ENCODE results near the gene NUSAP1. TPM values are rescaled to one million over a fixed set of nuclear protein-coding genes. Genes with fewer than 3 reads are reported as not detected.

NUSAP1 gene, protein sequence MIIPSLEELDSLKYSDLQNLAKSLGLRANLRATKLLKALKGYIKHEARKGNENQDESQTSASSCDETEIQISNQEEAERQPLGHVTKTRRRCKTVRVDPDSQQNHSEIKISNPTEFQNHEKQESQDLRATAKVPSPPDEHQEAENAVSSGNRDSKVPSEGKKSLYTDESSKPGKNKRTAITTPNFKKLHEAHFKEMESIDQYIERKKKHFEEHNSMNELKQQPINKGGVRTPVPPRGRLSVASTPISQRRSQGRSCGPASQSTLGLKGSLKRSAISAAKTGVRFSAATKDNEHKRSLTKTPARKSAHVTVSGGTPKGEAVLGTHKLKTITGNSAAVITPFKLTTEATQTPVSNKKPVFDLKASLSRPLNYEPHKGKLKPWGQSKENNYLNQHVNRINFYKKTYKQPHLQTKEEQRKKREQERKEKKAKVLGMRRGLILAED
- total RNA-seq (2022; extraction: Qiagen RNA extraction; ENCODE audit: low read depth), result 60.4 to 83.0 TPM (median 69.7 TPM) in 5 replicates

DNA sequence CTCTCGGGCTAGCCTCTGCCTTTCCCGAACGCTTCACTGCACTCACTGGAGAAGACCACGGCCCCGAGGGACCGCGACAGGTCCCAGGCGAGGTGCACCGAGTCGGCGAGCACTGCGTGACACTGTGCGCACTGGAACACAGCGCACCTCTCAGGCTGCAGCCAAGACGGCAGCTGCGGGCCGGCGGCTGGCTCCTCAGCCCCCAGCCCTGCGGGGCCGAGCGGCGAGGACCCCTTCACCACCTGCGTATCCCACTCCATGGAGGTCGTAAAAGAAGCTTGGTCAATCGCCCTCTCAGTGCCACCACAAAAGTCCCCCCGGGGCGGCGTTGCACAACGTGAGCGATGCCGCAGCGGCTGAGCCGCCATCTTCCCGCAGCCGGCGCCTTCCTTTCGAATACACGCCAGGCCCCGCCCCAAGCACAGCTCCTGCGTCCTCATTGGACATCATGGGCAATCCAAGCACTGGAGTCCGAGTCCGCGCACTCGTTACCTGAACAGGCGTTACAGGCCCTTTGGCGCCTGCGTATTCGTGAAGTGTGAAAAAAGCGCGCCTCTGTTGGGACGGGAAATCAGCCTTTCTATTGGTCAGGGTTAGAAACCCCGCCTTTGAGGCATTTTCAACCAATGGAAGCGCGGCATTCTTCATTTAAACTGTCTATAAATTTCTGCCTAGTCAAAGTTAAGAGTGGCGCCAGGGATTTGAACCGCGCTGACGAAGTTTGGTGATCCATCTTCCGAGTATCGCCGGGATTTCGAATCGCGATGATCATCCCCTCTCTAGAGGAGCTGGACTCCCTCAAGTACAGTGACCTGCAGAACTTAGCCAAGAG, at the start of gene NUSAP1, which contains the start of gene OIP5:
Gene NUSAP1, plus strand, starts transcription at position 688 of the 832 bp plus-strand sequence. Its CDS starts 77 bp downstream, at position 765.
Gene OIP5, minus strand, starts transcription at position 398 of the 832 bp plus-strand sequence. Its CDS starts 30 bp downstream, at position 368.

DNA sequence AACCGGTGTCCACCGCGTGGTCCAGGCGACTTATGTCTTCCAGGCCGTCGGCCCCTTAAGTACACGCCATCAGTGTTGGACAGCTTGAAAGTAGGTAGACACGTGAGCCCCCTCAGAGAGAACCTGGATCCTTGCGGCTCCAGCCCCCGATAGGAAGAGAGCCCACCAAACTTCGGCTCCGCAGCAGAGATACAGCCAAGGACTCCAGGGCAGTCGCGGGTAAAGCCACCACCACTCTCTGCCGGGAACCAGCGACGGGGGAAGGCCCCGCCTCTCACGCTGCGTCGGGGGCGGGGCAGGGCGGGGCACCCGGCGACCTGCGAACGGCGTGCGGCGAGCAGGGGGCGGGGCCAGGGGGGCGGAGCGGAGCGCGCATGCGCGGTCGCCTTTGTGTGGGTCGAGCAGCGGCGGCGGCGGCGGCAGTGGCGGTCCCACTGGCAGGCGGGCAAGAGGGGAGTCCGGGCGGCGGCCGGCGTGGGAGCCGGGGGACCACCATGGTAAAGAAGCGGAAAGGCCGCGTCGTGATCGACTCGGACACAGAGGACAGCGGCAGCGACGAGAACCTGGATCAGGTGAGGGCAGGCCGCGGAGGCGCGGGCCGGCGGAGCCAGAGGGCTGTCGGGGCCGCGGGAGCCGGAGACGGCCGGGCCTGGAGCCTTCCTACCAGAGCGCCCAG, 84.2 kb downstream of the NUSAP1 start, which contains the start of gene RTF1:
Gene RTF1, plus strand, starts transcription at position 354 of the 676 bp plus-strand sequence. Its CDS starts 21 bp downstream, at position 375.

Other genes with a start within 250 kb of the NUSAP1 start
- 11.6 to 17.0 TPM (median 12.2 TPM) in 5 replicates for gene INO80, start 216.6 kb upstream of the NUSAP1 start, total RNA-seq (2022; extraction: Qiagen RNA extraction; ENCODE audit: low read depth)
- gene EXD1, start 102.1 kb upstream of the NUSAP1 start, total RNA-seq (2022; extraction: Qiagen RNA extraction; ENCODE audit: low read depth), result not detected in 5 replicates
- 53.4 to 67.2 TPM (median 55.8 TPM) in 5 replicates for gene CHP1, start 101.6 kb upstream of the NUSAP1 start, total RNA-seq (2022; extraction: Qiagen RNA extraction; ENCODE audit: low read depth)
- 11.9 to 15.8 TPM (median 13.8 TPM) in 5 replicates for gene OIP5, start 290 bp upstream of the NUSAP1 start, total RNA-seq (2022; extraction: Qiagen RNA extraction; ENCODE audit: low read depth)
- 12.2 to 18.5 TPM (median 13.5 TPM) in 5 replicates for gene NDUFAF1, start 69.6 kb downstream of the NUSAP1 start, total RNA-seq (2022; extraction: Qiagen RNA extraction; ENCODE audit: low read depth)
- 16.4 to 27.7 TPM (median 20.7 TPM) in 5 replicates for gene RTF1, start 84.2 kb downstream of the NUSAP1 start, total RNA-seq (2022; extraction: Qiagen RNA extraction; ENCODE audit: low read depth)
- 2.0 to 4.3 TPM (median 3.3 TPM) in 5 replicates for gene ITPKA, start 161.0 kb downstream of the NUSAP1 start, total RNA-seq (2022; extraction: Qiagen RNA extraction; ENCODE audit: low read depth)
- gene LTK, start 180.9 kb downstream of the NUSAP1 start, total RNA-seq (2022; extraction: Qiagen RNA extraction; ENCODE audit: low read depth), result 0.05 to 0.20 TPM (median 0.13 TPM) in 5 replicates
- 7.3 to 13.4 TPM (median 13.0 TPM) in 5 replicates for gene RPAP1, start 211.4 kb downstream of the NUSAP1 start, total RNA-seq (2022; extraction: Qiagen RNA extraction; ENCODE audit: low read depth)
- 13.0 to 15.5 TPM (median 14.3 TPM) in 5 replicates for gene TYRO3, start 226.3 kb downstream of the NUSAP1 start, total RNA-seq (2022; extraction: Qiagen RNA extraction; ENCODE audit: low read depth)

Measured in A549 treated with ZK216348 at 1 μM for 4 hours (cell line).